Fibroblast of lung (primary cell): Measurements from ENCODE around the gene CRABP1.

Source experiments
- CTCF ChIP-seq, 2 donors: IDR thresholded peaks in 1 of 2; conservative IDR thresholded peaks in 1 of 2; 1 replicate in 1 of 2; 2 replicates in 1 of 2; pipeline ENCODE4 v1.5.1; 2011 to 2012; ENCODE audit warnings: low read length in 2 of 2, control low read depth in 1 of 2, inconsistent platforms in 1 of 2, low read depth in 1 of 2, mild to moderate bottlenecking in 1 of 2
- EZH2 ChIP-seq: IDR thresholded peaks from 2 replicates; pipeline ENCODE4 v1.5.1; 2012; ENCODE audit warnings: low read length, control low read depth, mild to moderate bottlenecking; ENCODE audit errors: missing control alignments

- no peak for TF ChIP-seq CTCF (conservative IDR thresholded peaks at IDR 0.05 in 1 of 2, IDR thresholded peaks at IDR 0.05 in 1 of 2; ENCODE audit: low read depth in 1 of 2, low read length in 2 of 2)
- no peak for TF ChIP-seq EZH2
Measured at GRCh38 chr15:78369161-78369560, 29.0 kb downstream of the CRABP1 start.
